Measurements from ENCODE around the gene KRTAP4-1.
"Not testable (repeated sequence)": the region's sequence is repeated elsewhere in the genome, so short reads cannot be mapped to it uniquely, and the experiment has no call there.

KRTAP4-1 gene

DNA sequence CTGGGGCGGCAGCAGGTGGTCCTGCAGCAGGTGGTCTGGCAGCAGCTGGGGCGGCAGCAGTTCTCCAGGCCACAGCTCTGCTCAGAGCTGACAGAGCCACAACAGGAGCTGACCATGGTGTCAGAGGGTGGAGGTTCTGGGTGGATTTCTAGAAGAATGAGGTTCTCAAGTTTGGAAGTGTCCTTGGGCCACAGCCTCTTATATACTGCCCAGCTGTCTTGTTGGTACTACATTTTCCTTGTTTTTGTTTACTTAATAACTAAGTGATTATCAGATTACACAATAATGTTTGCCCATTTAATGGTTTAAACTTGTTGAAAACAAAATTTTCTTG, 35.1 kb downstream of the KRTAP4-1 start, which contains the start of gene KRTAP4-5:
KRTAP4-5 (minus strand) TSS at position 174 of the 334 bp plus-strand sequence; CDS start at position 116, 58 bp downstream.
- Mint-ChIP-seq H3K9me3 (no peaks in the 10 kb centered on the region), H3K4me1 (no peaks in the 10 kb centered on the region), H3K36me3 (no peaks in the 10 kb centered on the region), H3K27me3 (peaks cover 4% of the 10 kb centered on the region), H3K4me3 (no peak within 1 kb of the TSS), H3K27ac (no peak within 1 kb of the TSS)
- DNase-seq: no peak
- CTCF ChIA-PET: no interaction called here

DNA sequence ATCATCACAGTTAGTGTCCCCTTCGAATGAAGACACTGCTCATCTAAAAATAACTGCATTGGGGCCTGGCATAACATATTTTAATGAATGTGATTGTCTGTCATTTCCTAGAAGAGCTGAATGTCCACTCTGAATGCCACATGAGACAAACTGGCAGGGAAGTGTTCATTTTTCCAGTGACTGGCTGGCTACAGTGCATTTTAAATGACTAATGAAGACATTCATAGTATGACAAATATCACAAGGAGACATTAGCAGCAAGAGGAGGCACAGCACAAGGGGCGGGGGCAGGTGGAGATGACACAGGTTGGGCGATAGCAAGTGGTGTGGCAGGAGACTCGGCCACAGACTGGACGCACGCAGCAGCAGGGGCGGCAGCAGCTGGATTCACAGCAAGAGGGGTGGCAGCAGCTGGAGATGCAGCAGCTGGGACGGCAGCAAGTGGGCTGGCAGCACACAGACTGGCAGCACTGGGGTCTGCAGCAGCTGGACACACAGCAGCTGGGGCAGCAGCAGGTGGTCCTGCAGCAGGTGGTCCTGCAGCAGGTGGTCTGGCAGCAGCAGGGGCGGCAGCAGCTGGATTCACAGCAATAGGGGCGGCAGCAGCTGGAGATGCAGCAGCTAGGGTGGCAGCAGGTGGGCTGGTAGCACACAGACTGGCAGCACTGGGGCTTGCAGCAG, 35.6 kb downstream of the KRTAP4-1 start:
- H3K36me3 Mint-ChIP-seq, H3K4me3 Mint-ChIP-seq, H3K9me3 Mint-ChIP-seq, CTCF ChIA-PET, DNase-seq, H3K4me1 Mint-ChIP-seq, H3K27me3 Mint-ChIP-seq, H3K27ac Mint-ChIP-seq: not testable (repeated sequence)

DNA sequence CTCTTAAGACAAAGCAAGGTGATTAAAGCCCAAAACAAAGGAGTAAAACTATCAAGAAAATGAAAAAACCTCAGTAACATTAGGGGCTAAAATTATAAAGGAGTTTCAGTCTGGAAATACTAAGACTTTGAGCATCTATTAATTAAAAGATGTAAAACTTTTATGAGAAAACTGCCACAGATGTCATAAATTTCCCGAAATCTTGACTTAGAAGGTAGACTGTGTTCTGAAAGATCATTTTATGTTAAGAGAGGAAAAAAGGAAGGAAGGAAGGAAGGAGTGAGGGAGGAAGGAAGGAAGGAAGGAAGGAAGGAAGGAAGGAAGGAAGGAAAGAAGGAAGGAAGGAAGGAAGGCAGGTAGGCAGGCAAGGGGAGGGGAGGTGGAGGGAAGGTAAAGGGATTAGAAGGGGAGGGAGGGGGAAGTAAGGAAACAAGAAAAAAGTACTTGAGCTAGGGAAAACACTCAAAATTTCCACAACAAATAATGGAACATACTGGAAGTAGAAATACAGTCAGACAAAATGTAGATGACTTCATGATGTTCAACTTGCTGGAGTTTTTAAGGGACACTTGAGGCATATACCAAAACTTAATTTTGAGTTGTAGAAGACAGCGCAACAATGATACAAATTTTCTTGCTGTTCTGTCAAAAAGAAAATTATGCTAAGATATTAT, 37.0 kb downstream of the KRTAP4-1 start:
- Mint-ChIP-seq H3K27me3 (no peaks in the 10 kb centered on the region), H3K36me3 (no peaks in the 10 kb centered on the region), H3K4me1 (no peaks in the 10 kb centered on the region), H3K4me3 (no peak overlapping the region), H3K9me3 (peaks cover 9% of the 10 kb centered on the region), H3K27ac (no peak overlapping the region)
- no peak for DNase-seq
- CTCF ChIA-PET: no interaction called here

DNA sequence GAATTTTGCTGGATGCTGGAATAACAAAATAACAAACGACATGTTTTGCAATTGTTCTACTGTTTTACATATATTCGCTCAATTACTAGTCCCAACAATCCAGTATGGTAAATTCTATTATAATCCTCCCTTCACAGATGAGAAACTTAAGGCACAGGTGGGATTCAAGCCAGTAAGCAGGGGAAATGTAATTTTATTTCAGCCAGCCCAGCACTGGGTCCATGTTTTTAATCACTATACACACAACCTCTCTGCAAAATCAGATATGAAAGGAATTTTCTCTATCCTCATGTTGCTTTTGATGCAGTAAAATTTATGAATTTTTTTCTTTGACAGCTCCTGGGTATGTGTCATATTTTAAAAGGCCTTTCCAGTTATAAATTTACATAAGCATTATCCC, 39.5 kb downstream of the KRTAP4-1 start:
- no peak for DNase-seq
- Mint-ChIP-seq H3K36me3 (no peaks in the 10 kb centered on the region), H3K27ac (no peak overlapping the region), H3K4me1 (no peaks in the 10 kb centered on the region), H3K9me3 (peaks cover 19% of the 10 kb centered on the region), H3K4me3 (no peak overlapping the region), H3K27me3 (no peaks in the 10 kb centered on the region)
- CTCF ChIA-PET: no interaction called here

DNA sequence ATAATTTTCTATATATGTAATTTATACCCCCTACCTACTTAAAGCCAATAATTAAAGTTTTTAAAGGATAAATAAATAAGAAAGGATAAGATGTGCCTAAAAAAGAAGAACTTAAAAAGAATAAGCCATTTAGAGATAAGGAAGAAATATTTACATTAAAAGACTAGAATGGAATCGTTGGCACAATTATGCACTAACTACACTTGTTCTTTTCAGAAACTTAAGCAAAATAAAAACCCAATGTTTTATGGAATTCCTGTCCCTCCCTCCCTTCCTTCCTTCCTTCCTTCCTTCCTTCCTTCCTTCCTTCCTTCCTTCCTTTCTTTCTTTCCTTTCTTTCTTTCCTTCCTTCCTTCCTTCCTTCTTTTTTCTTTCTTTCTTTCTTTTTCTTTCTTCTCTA, 39.9 kb downstream of the KRTAP4-1 start:
- H3K27ac Mint-ChIP-seq: no peak overlapping the region

DNA sequence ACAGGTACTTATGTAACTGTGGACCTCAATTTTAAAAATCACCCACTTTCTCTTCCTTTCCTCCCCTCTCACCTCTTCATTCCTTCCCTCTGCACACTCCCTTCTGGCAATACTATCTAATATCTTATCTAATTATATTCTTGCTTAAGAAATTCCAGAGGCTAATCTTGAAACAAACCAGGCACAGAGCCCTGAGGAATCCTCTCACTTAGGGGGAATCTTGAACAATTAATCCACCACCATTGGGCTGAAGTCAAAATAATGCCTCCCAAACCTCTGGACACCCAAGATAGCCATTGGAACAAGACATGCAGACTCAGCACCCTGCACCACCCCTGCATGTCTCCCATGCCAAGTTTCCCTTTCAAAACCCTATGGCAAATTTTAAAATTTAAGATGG, 43.4 kb downstream of the KRTAP4-1 start:
- CTCF ChIA-PET: no interaction called here
- no peak overlapping the region for H3K4me3 Mint-ChIP-seq
- H3K27me3 Mint-ChIP-seq: peaks cover 4% of the 10 kb centered on the region
- H3K9me3 Mint-ChIP-seq: peaks cover 24% of the 10 kb centered on the region
- DNase-seq: no peak
- no peaks in the 10 kb centered on the region for H3K4me1 Mint-ChIP-seq
- H3K36me3 Mint-ChIP-seq: no peaks in the 10 kb centered on the region
- no peak overlapping the region for H3K27ac Mint-ChIP-seq

More for the DNA sequence above, 39.9 kb downstream of the KRTAP4-1 start:
- Mint-ChIP-seq H3K27me3 (peaks cover under 1% of the 10 kb centered on the region), H3K36me3 (no peaks in the 10 kb centered on the region), H3K4me3 (no peak overlapping the region), H3K9me3 (peaks cover 19% of the 10 kb centered on the region), H3K4me1 (no peaks in the 10 kb centered on the region)
- no peak for DNase-seq
- CTCF ChIA-PET: no interaction called here

DNA sequence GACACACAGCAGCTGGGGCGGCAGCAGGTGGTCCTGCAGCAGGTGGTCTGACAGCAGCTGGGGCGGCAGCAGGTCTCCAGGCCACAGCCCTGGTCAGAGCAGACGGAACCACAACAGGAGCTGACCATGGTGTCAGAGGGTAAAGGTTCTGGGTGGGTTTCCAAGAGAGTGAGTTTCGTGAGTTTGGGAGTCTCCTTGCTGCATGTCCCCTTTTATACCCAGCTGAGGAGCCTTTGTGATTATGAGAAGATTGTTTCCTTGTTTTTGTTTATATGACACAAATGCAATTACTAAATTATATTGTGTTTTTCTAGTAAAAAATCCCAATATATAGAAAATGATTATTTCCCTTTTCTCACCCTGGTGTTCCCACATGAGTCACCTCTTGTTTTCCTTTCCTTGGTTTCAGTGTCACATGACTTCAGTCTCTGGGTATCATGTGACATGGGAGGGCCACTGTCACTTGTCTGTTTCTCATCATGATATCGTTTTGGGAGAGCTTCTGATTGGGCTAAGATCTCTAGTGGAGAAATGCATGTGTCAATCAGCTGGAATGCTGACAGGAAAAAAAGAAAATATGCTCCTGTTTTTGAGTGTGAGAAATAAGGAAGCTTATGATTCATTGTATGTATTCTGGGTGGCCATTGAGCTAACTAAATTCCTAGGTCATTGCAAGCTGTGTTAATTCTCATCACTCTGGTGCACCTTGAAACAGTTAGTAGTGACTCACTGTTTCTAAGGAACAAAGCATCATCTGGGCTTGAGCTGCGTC, 44.2 kb downstream of the KRTAP4-1 start, which contains the start of gene KRTAP4-6:
KRTAP4-6 (minus strand) TSS at position 185 of the 772 bp plus-strand sequence; CDS start at position 128, 57 bp downstream.
- CTCF ChIA-PET: no interaction called here

DNA sequence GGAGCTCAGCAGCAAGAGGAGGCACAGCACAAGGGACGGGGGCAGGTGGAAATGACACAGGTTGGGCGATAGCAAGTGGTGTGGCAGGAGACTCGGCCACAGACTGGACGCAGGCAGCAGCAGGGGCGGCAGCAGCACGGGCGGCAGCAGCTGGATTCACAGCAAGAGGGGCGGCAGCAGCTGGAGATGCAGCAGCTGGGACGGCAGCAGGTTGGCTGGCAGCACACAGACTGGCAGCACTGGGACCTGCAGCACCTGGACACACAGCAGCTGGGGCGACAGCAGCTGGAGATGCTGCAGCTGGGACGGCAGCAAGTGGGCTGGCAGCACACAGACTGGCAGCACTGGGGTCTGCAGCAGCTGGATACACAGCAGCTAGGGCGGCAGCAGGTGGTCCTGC, 44.8 kb downstream of the KRTAP4-1 start:
- H3K4me3 Mint-ChIP-seq, H3K27me3 Mint-ChIP-seq, CTCF ChIA-PET, H3K4me1 Mint-ChIP-seq, H3K36me3 Mint-ChIP-seq, H3K27ac Mint-ChIP-seq, DNase-seq: not testable (repeated sequence)
- H3K9me3 Mint-ChIP-seq: peaks cover 24% of the 10 kb centered on the region

More for the DNA sequence above, 44.2 kb downstream of the KRTAP4-1 start, which contains the start of gene KRTAP4-6:
- no peaks in the 10 kb centered on the region for H3K4me1 Mint-ChIP-seq
- no peak within 1 kb of the TSS for H3K27ac Mint-ChIP-seq
- H3K4me3 Mint-ChIP-seq: no peak within 1 kb of the TSS
- DNase-seq: no peak
- peaks cover 24% of the 10 kb centered on the region for H3K9me3 Mint-ChIP-seq
- H3K36me3 Mint-ChIP-seq: no peaks in the 10 kb centered on the region
- peaks cover 4% of the 10 kb centered on the region for H3K27me3 Mint-ChIP-seq

Data from activated naive CD4-positive, alpha-beta T cell treated with anti-CD3 and anti-CD28 coated beads, Interleukin-2, amount 10 ng/mL, durations not matched to agents 7 days and 5 days (primary cell).